WERI-Rb-1 (cell line): ENCODE measurements around the gene TBCA.
A peak's percentile ranks its signal among the peaks of the same experiment; 100 is the strongest.

Experiments
- DNase-seq: peaks from one replicate; pipeline ENCODE4 v3.0.0-alpha.2; 2020
- H3K27ac ChIP-seq: fragments of 250-450 bp; sonication (Bioruptor Pico); 2 replicates; pipeline ENCODE4 v1.5.1; 2020; ENCODE audit warnings: mild to moderate bottlenecking, moderate library complexity
- H3K27me3 ChIP-seq: fragments of 250-450 bp; sonication (Bioruptor Pico); 2 replicates; pipeline ENCODE4 v1.5.1; 2021; ENCODE audit warnings: mild to moderate bottlenecking, low read depth, moderate library complexity; ENCODE audit not compliant: insufficient read depth, severe bottlenecking
- H3K36me3 ChIP-seq: fragments of 250-450 bp; sonication (Bioruptor Pico); 2 replicates; pipeline ENCODE4 v1.5.1; 2020; ENCODE audit warnings: mild to moderate bottlenecking, moderate library complexity
- H3K4me3 ChIP-seq: 2 replicates; pipeline ENCODE4 v1.5.1; 2011; ENCODE audit warnings: low read depth, mild to moderate bottlenecking, control low read depth, low read length
- H3K9me3 ChIP-seq: fragments of 250-450 bp; sonication (Bioruptor Pico); 2 replicates; pipeline ENCODE4 v1.5.1; 2021; ENCODE audit warnings: mild to moderate bottlenecking, moderate library complexity; ENCODE audit not compliant: severe bottlenecking
- CTCF ChIP-seq: IDR thresholded peaks from 2 replicates; pipeline ENCODE4 v1.5.1; 2011; ENCODE audit warnings: low read depth, mild to moderate bottlenecking, control low read depth, inconsistent platforms, low read length

TBCA gene

GRCh38 chr5:77775790-77776553 is at the start of gene TBCA:
Gene TBCA (minus strand): TSS chr5:77776339. CDS start chr5:77776257, 82 bp downstream.
- H3K36me3 ChIP-seq = peaks cover 28% of the 10 kb centered on the region
- H3K9me3 ChIP-seq = no peaks in the 10 kb centered on the region
- no peaks in the 10 kb centered on the region for H3K27me3 ChIP-seq
- TF ChIP-seq CTCF = 0 out of 2 replicates have a peak, but pooled peaks have one; percentile 5
- DNase-seq = peak; percentile 91
- peak within 1 kb of the TSS; percentile 86 for H3K4me3 ChIP-seq
- peak within 1 kb of the TSS; percentile 97 for H3K27ac ChIP-seq

GRCh38 chr5:77824981-77825380 is 48.8 kb upstream of the TBCA start:
- DNase-seq = no peak
- TF ChIP-seq CTCF = no peak

GRCh38 chr5:77816686-77817085 is 40.5 kb upstream of the TBCA start:
- Histone ChIP-seq H3K4me3 (no peak overlapping the region), H3K27me3 (no peaks in the 10 kb centered on the region), H3K27ac (no peak overlapping the region), H3K36me3 (no peaks in the 10 kb centered on the region), H3K9me3 (no peaks in the 10 kb centered on the region)
- no peak for TF ChIP-seq CTCF
- no peak for DNase-seq

More at GRCh38 chr5:77824981-77825380, 48.8 kb upstream of the TBCA start:
- H3K27ac ChIP-seq = no peak overlapping the region
- H3K4me3 ChIP-seq = no peak overlapping the region
- no peaks in the 10 kb centered on the region for H3K36me3 ChIP-seq
- H3K9me3 ChIP-seq = no peaks in the 10 kb centered on the region
- no peaks in the 10 kb centered on the region for H3K27me3 ChIP-seq

- Histone ChIP-seq H3K36me3 (no peaks in the 10 kb centered on the region), H3K27ac (no peak overlapping the region), H3K4me3 (no peak overlapping the region), H3K9me3 (peaks cover 5% of the 10 kb centered on the region), H3K27me3 (no peaks in the 10 kb centered on the region)
- DNase-seq = no peak
- TF ChIP-seq CTCF = no peak
These were observed 36.9 kb upstream of the TBCA start for GRCh38 chr5:77812926-77813589.

- no peak overlapping the region for H3K4me3 ChIP-seq
These were observed 30.2 kb upstream of the TBCA start for GRCh38 chr5:77806213-77806843.

More at GRCh38 chr5:77806213-77806843, 30.2 kb upstream of the TBCA start:
- no peak overlapping the region for H3K27ac ChIP-seq
- no peaks in the 10 kb centered on the region for H3K27me3 ChIP-seq
- peaks cover 5% of the 10 kb centered on the region for H3K9me3 ChIP-seq
- DNase-seq = no peak
- TF ChIP-seq CTCF = no peak
- no peaks in the 10 kb centered on the region for H3K36me3 ChIP-seq
